IMR-90 (cell line): Measurements from ENCODE around the gene SNAPC4. TPM values are rescaled to one million over a fixed set of nuclear protein-coding genes. Genes with fewer than 3 reads are reported as not detected.

Source experiments
- ATAC-seq: fragments of 200-7000 bp; cut with Tn5 transposase; 2 replicates; pipeline ENCODE4 v1.9.1; 2020; ENCODE audit warnings: low read depth, mild to moderate bottlenecking, moderate library complexity
- BruUV-seq: library from RNA; stranded (reverse); fragments of 400-500 nt; replicated peaks from 2 replicates; lab custom pipeline; 2021; lab: Mats Ljungman, UMichigan
- CTCF ChIA-PET: fragments of 300-600 bp; formaldehyde crosslinking; extraction: SDS; loops from one replicate; lab custom pipeline; 2021; ENCODE audit warnings: antibody characterized with exemption; lab: Yijun Ruan, JAX
- POLR2A ChIA-PET: fragments of 300-600 bp; sonication (Branson Sonifier 250); formaldehyde crosslinking; loops from one replicate; lab custom pipeline; 2022; ENCODE audit warnings: antibody characterized with exemption; ENCODE audit not compliant: unreplicated experiment; lab: Charles Lee
- DNase-seq: peaks from one replicate; pipeline ENCODE4 v3.0.0; 2013
- H2AFZ ChIP-seq: replicated peaks from 2 replicates; pipeline ENCODE3; 2013; ENCODE audit warnings: low read length, mild to moderate bottlenecking; ENCODE audit not compliant: poor library complexity
- H2AK5ac ChIP-seq: 2 replicates; pipeline ENCODE4 v1.6.1; 2013; ENCODE audit warnings: low read depth, low read length, inconsistent platforms
- H2AK9ac ChIP-seq: replicated peaks from 2 replicates; pipeline ENCODE3; 2013; ENCODE audit warnings: mild to moderate bottlenecking, low read depth, low read length, moderate library complexity; ENCODE audit not compliant: poor library complexity
- H2BK120ac ChIP-seq: 2 replicates; pipeline ENCODE4 v1.6.1; 2013; ENCODE audit warnings: low read depth, low read length, inconsistent platforms
- H2BK15ac ChIP-seq: 3 replicates; pipeline ENCODE4 v1.6.1; 2013; ENCODE audit warnings: low read depth, low read length, inconsistent platforms
- H2BK20ac ChIP-seq: 2 replicates; pipeline ENCODE4 v1.6.1; 2013; ENCODE audit warnings: low read depth, mild to moderate bottlenecking, inconsistent platforms, low read length, moderate library complexity
- H2BK5ac ChIP-seq: 2 replicates; pipeline ENCODE4 v1.6.1; 2013; ENCODE audit warnings: mild to moderate bottlenecking, low read depth, low read length, inconsistent platforms; ENCODE audit not compliant: poor library complexity, severe bottlenecking
- H3K14ac ChIP-seq: replicated peaks from 2 replicates; pipeline ENCODE4 v1.6.1; 2013; ENCODE audit warnings: low read depth, low read length, inconsistent platforms
- H3K18ac ChIP-seq: 2 replicates; pipeline ENCODE4 v1.6.1; 2013; ENCODE audit warnings: low read depth, low read length, control low read depth
- H3K23ac ChIP-seq: 2 replicates; pipeline ENCODE4 v1.6.1; 2013; ENCODE audit warnings: low read depth, low read length, inconsistent platforms
- H3K27ac ChIP-seq: 2 replicates; pipeline ENCODE4 v1.5.1; 2013; ENCODE audit warnings: mild to moderate bottlenecking, control low read depth, low read length; ENCODE audit not compliant: insufficient read depth
- H3K27me3 ChIP-seq: 2 replicates; pipeline ENCODE4 v1.6.1; 2013; ENCODE audit warnings: low read length; ENCODE audit not compliant: control insufficient read depth, insufficient read depth
- H3K36me3 ChIP-seq: 2 replicates; pipeline ENCODE4 v1.6.1; 2013; ENCODE audit warnings: low read length, mixed read lengths; ENCODE audit not compliant: control insufficient read depth, insufficient read depth
- H3K4ac ChIP-seq: 2 replicates; pipeline ENCODE4 v1.6.1; 2013; ENCODE audit warnings: low read depth, low read length, inconsistent platforms
- H3K4me1 ChIP-seq: 2 replicates; pipeline ENCODE4 v1.6.1; 2013; ENCODE audit warnings: low read length, mixed read lengths; ENCODE audit not compliant: control insufficient read depth, insufficient read depth
- H3K4me2 ChIP-seq: 2 replicates; pipeline ENCODE4 v1.6.1; 2013; ENCODE audit warnings: low read depth, mild to moderate bottlenecking, control low read depth, low read length, moderate library complexity
- H3K4me3 ChIP-seq: 2 replicates; pipeline ENCODE4 v1.5.1; 2013; ENCODE audit warnings: low read depth, mild to moderate bottlenecking, control low read depth, low read length, moderate library complexity; ENCODE audit not compliant: insufficient read depth
- H3K56ac ChIP-seq: 2 replicates; pipeline ENCODE4 v1.6.1; 2013; ENCODE audit warnings: low read length, inconsistent platforms; ENCODE audit not compliant: insufficient read depth; ENCODE audit errors: extremely low read depth
- H3K79me1 ChIP-seq, 2 experiments: 2 replicates each; pipeline ENCODE4 v1.6.1; 2013; ENCODE audit warnings: low read length in 2 of 2, inconsistent platforms in 1 of 2, low read depth in 1 of 2
- H3K9ac ChIP-seq: 2 replicates; pipeline ENCODE4 v1.6.1; 2013; ENCODE audit warnings: low read depth, low read length, control low read depth
- H3K9me1 ChIP-seq: 2 replicates; pipeline ENCODE4 v1.6.1; 2013; ENCODE audit warnings: low read length, inconsistent platforms; ENCODE audit not compliant: insufficient read depth
- H3K9me3 ChIP-seq: 2 replicates; pipeline ENCODE4 v1.6.1; 2013; ENCODE audit warnings: low read length; ENCODE audit not compliant: control insufficient read depth, insufficient read depth
- H4K20me1 ChIP-seq: 2 replicates; pipeline ENCODE4 v1.6.1; 2013; ENCODE audit warnings: low read length, inconsistent platforms; ENCODE audit not compliant: insufficient read depth
- H4K5ac ChIP-seq: 2 replicates; pipeline ENCODE4 v1.6.1; 2013; ENCODE audit warnings: mild to moderate bottlenecking, low read depth, low read length, control low read depth
- H4K8ac ChIP-seq, 2 experiments: 2 replicates each; pipeline ENCODE4 v1.6.1; 2013; ENCODE audit warnings: low read depth in 2 of 2, low read length in 2 of 2, control low read depth in 1 of 2, inconsistent platforms in 1 of 2
- H4K91ac ChIP-seq: 2 replicates; pipeline ENCODE4 v1.6.1; 2013; ENCODE audit warnings: low read depth, low read length, inconsistent platforms; ENCODE audit not compliant: insufficient read depth
- CEBPB ChIP-seq: IDR thresholded peaks from 2 replicates; pipeline ENCODE4 v1.6.1; 2012; ENCODE audit warnings: low read depth, low read length, improper control_type of control experiment
- FOS ChIP-seq: fragments of 150-350 bp; IDR thresholded peaks from 2 replicates; pipeline ENCODE4 v1.6.1; 2016; ENCODE audit warnings: low read depth, low read length
- MAFK ChIP-seq: IDR thresholded peaks from 2 replicates; pipeline ENCODE4 v1.6.1; 2012; ENCODE audit warnings: low read depth, low read length, improper control_type of control experiment
- MXI1 ChIP-seq: IDR thresholded peaks from 2 replicates; pipeline ENCODE4 v1.6.1; 2012; ENCODE audit warnings: low read depth, mild to moderate bottlenecking, low read length, moderate library complexity, borderline replicate concordance
- NFE2L2 ChIP-seq: fragments of 150-350 bp; IDR thresholded peaks from 2 replicates; pipeline ENCODE4 v1.6.1; 2016; ENCODE audit warnings: low read depth, mild to moderate bottlenecking, low read length
- POLR2A ChIP-seq: IDR thresholded peaks from 2 replicates; pipeline ENCODE4 v1.6.1; 2012; ENCODE audit warnings: mild to moderate bottlenecking, low read depth, low read length
- RCOR1 ChIP-seq: IDR thresholded peaks from 2 replicates; pipeline ENCODE4 v1.6.1; 2012; ENCODE audit warnings: mild to moderate bottlenecking, low read length, improper control_type of control experiment; ENCODE audit not compliant: insufficient replicate concordance
- RFX5 ChIP-seq: IDR thresholded peaks from 2 replicates; pipeline ENCODE4 v1.8.0; 2012; ENCODE audit warnings: low read depth, mild to moderate bottlenecking, low read length, moderate library complexity
- SMC3 ChIP-seq: fragments of 150-350 bp; IDR thresholded peaks from 2 replicates; pipeline ENCODE4 v1.6.1; 2016; ENCODE audit warnings: low read depth, mild to moderate bottlenecking, antibody characterized with exemption, low read length, moderate library complexity
- WGBS, 2 experiments: methylation state at CpG; one replicate each; pipeline versions ENCODE4 v1.1.5 to v1.1.7; 2013; ENCODE audit warnings: missing lambda C conversion rate in 2 of 2; ENCODE audit not compliant: insufficient read length in 1 of 2; ENCODE audit errors: extremely low coverage in 2 of 2; 5-methylcytosine and 5-hydroxymethylcytosine counted together
- dilution Hi-C: fragments of 300-500 bp; cut with HindIII; formaldehyde crosslinking; loops from one replicate; pipeline ENCODE4 v1.14.3; 2018; ENCODE audit warnings: low sequenced_read_pairs; ENCODE audit not compliant: unreplicated experiment
- in situ Hi-C: fragments of 300-500 bp; cut with MboI; formaldehyde crosslinking; loops from 3 replicates; pipeline ENCODE4 v1.14.3; 2019; ENCODE audit warnings: low sequenced_read_pairs, inconsistent platforms, mixed read lengths
- intact Hi-C: fragments of 100-400 bp; cut with micrococcal nuclease; formaldehyde crosslinking; loops from 2 replicates; pipeline ENCODE4 v1.10.0; 2022
- polyA plus RNA-seq, 3 experiments: library from polyadenylated mRNA; depleted of rRNA; stranded (reverse); fragments of >200 nt; gene quantifications; 2 replicates each; pipeline ENCODE4 v1.2.3, GENCODE V29; 2012; ENCODE audit warnings: low replicate concordance in 1 of 3
- total RNA-seq: library from RNA; depleted of rRNA; stranded (reverse); fragments of >200 nt; gene quantifications from 2 replicates; pipeline ENCODE4 v1.2.3, GENCODE V29; 2012
- TF ChIP-seq, protein P1 (sequence below): conservative IDR thresholded peaks from 2 replicates; pipeline ENCODE4 v1.5.1; 2012; ENCODE audit warnings: mild to moderate bottlenecking, low read depth, low read length, improper control_type of control experiment
- TF ChIP-seq, protein P2 (sequence below): fragments of 150-350 bp; IDR thresholded peaks from 2 replicates; pipeline ENCODE4 v1.6.1; 2016; ENCODE audit warnings: low read depth, mild to moderate bottlenecking, low read length, moderate library complexity, borderline replicate concordance

The SNAPC4 gene
- total and polyA plus RNA-seq, 2 of the 4 experiments (the other 2 are of a cell fraction), result 2.5 to 6.5 TPM

DNA sequence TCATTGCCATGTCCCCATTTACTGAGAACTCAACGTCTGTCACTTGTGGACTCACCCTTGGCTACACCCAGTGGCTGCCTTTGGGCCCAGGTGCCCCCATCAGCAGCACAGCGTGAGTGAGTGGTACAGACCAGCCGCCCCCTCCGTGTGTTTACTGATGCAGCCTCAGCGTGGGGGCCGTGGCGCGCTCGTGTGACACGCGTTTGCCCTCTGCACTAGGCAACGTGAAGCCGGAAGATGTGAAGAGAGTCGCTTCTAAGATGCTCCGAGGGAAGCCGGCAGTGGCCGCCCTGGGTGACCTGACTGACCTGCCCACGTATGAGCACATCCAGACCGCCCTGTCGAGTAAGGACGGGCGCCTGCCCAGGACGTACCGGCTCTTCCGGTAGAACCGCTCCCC, 22.9 kb upstream of the SNAPC4 start:
- BruUV-seq, result no TSS peak
- peaks cover 61% of the 10 kb centered on the region for H3K36me3 ChIP-seq
- intact Hi-C loops, result no loop called here
- no peak overlapping the region for H4K5ac ChIP-seq
- DNase-seq (no peak), ATAC-seq (no peak)
- H2AK9ac ChIP-seq, result no peak overlapping the region
- ChIA-PET POLR2A (no interaction called here), CTCF (no interaction called here)
- H3K56ac ChIP-seq, result no peak overlapping the region
- no peaks in the 10 kb centered on the region for H3K9me3 ChIP-seq
- no peak overlapping the region for H2AK5ac ChIP-seq
- H2BK5ac ChIP-seq, result no peak overlapping the region
- H2BK15ac ChIP-seq, result no peak overlapping the region
- H3K9ac ChIP-seq, result no peak overlapping the region
- H2BK120ac ChIP-seq, result no peak overlapping the region
- no peak overlapping the region for H3K27ac ChIP-seq
- no peak overlapping the region for H3K14ac ChIP-seq
- no peak overlapping the region for H3K23ac ChIP-seq
- no peak overlapping the region for H4K8ac ChIP-seq
- no peak overlapping the region for H3K4ac ChIP-seq
- dilution Hi-C loops, result no loop called here
- no peak overlapping the region for H4K91ac ChIP-seq
- H3K4me3 ChIP-seq, result no peak overlapping the region
- no peaks in the 10 kb centered on the region for H3K9me1 ChIP-seq
- in situ Hi-C loops, result no loop called here
- no peaks in the 10 kb centered on the region for H3K4me1 ChIP-seq
- H3K18ac ChIP-seq, result no peak overlapping the region
- peaks cover 6% of the 10 kb centered on the region; the same call in 1 of the 2 replicates for H4K20me1 ChIP-seq
- no peak overlapping the region for H2AFZ ChIP-seq
- TF ChIP-seq MAFK (no peak), RCOR1 (no peak), SMC3 (no peak), FOS (no peak), POLR2A (no peak), NFE2L2 (no peak), CEBPB (no peak), MXI1 (no peak), RFX5 (no peak)
- TF ChIP-seq, protein P1, sequence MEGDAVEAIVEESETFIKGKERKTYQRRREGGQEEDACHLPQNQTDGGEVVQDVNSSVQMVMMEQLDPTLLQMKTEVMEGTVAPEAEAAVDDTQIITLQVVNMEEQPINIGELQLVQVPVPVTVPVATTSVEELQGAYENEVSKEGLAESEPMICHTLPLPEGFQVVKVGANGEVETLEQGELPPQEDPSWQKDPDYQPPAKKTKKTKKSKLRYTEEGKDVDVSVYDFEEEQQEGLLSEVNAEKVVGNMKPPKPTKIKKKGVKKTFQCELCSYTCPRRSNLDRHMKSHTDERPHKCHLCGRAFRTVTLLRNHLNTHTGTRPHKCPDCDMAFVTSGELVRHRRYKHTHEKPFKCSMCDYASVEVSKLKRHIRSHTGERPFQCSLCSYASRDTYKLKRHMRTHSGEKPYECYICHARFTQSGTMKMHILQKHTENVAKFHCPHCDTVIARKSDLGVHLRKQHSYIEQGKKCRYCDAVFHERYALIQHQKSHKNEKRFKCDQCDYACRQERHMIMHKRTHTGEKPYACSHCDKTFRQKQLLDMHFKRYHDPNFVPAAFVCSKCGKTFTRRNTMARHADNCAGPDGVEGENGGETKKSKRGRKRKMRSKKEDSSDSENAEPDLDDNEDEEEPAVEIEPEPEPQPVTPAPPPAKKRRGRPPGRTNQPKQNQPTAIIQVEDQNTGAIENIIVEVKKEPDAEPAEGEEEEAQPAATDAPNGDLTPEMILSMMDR, result no peak
- TF ChIP-seq, protein P2, sequence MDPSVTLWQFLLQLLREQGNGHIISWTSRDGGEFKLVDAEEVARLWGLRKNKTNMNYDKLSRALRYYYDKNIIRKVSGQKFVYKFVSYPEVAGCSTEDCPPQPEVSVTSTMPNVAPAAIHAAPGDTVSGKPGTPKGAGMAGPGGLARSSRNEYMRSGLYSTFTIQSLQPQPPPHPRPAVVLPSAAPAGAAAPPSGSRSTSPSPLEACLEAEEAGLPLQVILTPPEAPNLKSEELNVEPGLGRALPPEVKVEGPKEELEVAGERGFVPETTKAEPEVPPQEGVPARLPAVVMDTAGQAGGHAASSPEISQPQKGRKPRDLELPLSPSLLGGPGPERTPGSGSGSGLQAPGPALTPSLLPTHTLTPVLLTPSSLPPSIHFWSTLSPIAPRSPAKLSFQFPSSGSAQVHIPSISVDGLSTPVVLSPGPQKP, result no peak
- no peak overlapping the region for H2BK20ac ChIP-seq
- no peak overlapping the region for H3K4me2 ChIP-seq
- peaks cover 0 to 4% of the 10 kb centered on the region in 2 experiments; a peak in 1 of 4 replicates for H3K79me1 ChIP-seq
- WGBS, 2 experiments, result 95% methylated on average over 26 of the region's 26 CpGs; no CpG with 5 or more reads in 1 of the 2 experiments
- no peaks in the 10 kb centered on the region for H3K27me3 ChIP-seq
